Measurements from ENCODE around the gene NCOA7.

DNA sequence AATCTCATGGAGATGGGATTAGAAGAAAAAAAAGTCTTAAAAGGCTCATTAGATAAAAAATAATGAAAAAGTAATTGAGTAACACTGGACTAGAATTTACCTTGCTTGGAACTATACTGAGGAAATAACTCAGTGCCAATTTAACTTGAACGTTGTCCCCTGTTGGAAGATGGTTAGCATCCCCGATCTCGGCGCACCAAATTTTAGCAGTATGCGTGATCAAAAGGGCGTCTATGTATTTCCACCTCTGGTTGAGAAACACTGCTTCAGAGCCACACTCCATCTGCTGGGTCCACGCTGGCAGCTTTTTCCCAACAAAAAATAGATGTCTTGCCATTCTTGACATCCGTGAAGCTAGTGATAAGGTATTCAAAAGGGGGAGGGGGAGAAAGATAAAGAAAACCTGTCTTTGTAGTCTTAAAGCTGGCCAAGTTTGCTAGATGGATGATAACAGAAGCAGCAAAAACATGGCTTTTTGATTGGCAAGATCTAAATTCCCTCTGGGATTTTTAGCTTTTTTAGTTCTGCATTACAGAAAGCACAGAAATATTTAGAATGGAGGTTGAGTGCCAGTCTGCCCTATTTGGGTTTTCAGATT is 172.2 kb downstream of the NCOA7 start:
- TF ChIP-seq RARB (CRISPR knock-in tag; IDR thresholded peaks at IDR 0.05) (no peak), ZFP3 (CRISPR knock-in tag; IDR thresholded peaks at IDR 0.05) (no peak)
